Measurements from ENCODE around the gene MAPKBP1.

DNA sequence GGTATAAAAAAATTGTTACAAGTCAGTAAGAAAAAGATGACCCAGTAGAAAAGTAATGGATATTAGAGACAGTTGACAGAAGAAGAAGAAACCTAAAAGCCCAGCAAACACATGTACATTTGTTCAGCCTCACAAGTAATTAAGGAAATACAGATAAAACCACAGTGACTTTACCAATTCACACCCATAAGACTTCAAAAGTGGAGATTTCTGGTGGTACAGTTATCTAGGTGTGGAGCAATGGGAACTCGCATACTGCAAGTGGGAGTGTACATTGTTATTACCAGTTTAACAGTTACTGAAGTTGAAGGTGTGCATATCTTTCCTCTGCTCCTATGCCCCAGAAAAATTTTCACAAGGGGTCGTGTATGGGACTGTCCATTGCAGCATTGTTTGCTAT lies 18.1 kb upstream of the MAPKBP1 start:
- TF ChIP-seq, protein P1, sequence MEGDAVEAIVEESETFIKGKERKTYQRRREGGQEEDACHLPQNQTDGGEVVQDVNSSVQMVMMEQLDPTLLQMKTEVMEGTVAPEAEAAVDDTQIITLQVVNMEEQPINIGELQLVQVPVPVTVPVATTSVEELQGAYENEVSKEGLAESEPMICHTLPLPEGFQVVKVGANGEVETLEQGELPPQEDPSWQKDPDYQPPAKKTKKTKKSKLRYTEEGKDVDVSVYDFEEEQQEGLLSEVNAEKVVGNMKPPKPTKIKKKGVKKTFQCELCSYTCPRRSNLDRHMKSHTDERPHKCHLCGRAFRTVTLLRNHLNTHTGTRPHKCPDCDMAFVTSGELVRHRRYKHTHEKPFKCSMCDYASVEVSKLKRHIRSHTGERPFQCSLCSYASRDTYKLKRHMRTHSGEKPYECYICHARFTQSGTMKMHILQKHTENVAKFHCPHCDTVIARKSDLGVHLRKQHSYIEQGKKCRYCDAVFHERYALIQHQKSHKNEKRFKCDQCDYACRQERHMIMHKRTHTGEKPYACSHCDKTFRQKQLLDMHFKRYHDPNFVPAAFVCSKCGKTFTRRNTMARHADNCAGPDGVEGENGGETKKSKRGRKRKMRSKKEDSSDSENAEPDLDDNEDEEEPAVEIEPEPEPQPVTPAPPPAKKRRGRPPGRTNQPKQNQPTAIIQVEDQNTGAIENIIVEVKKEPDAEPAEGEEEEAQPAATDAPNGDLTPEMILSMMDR (conservative IDR thresholded peaks at IDR 0.05; ENCODE audit: low read depth, low read length) = no peak
- TF ChIP-seq EZH2 (IDR thresholded peaks at IDR 0.05; ENCODE audit: borderline replicate concordance, low read depth, low read length, poor library complexity, severe bottlenecking) = no peak

Data from A673 (cell line).